ENCODE measurements around the gene KLHL13.

Gene KLHL13

DNA sequence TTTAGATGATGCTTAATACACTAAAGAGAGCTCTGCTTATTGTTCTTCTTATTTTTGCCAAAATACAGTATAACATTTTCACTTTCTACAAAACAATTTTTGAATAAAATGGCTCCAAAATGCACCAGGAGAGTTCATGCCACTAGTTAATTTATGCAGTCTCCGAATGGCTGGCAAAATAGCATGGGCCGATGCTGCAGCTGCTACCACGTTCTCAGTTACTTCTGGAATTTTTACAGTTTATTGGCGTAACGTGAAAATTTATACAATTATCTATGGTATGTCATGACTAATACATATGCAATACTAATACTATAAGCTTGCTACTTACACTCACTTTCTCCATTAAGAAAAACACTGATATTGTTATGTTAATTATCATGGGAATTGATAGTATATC, 16.5 kb downstream of the KLHL13 start:
- TF ChIP-seq, protein P1, sequence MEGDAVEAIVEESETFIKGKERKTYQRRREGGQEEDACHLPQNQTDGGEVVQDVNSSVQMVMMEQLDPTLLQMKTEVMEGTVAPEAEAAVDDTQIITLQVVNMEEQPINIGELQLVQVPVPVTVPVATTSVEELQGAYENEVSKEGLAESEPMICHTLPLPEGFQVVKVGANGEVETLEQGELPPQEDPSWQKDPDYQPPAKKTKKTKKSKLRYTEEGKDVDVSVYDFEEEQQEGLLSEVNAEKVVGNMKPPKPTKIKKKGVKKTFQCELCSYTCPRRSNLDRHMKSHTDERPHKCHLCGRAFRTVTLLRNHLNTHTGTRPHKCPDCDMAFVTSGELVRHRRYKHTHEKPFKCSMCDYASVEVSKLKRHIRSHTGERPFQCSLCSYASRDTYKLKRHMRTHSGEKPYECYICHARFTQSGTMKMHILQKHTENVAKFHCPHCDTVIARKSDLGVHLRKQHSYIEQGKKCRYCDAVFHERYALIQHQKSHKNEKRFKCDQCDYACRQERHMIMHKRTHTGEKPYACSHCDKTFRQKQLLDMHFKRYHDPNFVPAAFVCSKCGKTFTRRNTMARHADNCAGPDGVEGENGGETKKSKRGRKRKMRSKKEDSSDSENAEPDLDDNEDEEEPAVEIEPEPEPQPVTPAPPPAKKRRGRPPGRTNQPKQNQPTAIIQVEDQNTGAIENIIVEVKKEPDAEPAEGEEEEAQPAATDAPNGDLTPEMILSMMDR (conservative IDR thresholded peaks at IDR 0.05; ENCODE audit: low read depth): no peak
- CTCF ChIA-PET: no interaction called here
- DNase-seq (ENCODE audit: low spot score): no peak
- no peak overlapping the region for H3K27ac ChIP-seq
- POLR2A ChIA-PET (ENCODE audit: low non-redundant PET): no interaction called here

DNA sequence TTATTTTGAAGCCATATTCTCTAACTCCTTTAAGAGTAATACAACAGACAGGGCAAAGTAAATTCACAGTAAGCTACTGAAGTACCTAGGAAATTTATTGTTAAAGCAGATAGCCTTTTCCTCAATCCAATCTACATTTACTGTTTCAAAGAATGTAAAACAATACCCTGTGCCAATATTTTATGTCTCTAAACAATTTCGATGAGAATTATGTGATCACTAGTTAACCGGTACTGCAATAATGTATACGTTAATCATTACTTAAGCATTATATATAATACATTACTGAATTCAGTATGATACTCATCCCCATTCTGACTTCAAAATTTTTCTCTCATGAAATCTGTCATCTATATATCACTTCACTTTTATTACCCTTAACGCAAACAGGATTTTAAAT, 28.5 kb downstream of the KLHL13 start:
- POLR2A ChIA-PET (ENCODE audit: low non-redundant PET): no interaction called here
- no peak overlapping the region for H3K27ac ChIP-seq
- CTCF ChIA-PET: no interaction called here
- TF ChIP-seq, protein P1 (conservative IDR thresholded peaks at IDR 0.05; ENCODE audit: low read depth): no peak
- no peak for DNase-seq (ENCODE audit: low spot score)

DNA sequence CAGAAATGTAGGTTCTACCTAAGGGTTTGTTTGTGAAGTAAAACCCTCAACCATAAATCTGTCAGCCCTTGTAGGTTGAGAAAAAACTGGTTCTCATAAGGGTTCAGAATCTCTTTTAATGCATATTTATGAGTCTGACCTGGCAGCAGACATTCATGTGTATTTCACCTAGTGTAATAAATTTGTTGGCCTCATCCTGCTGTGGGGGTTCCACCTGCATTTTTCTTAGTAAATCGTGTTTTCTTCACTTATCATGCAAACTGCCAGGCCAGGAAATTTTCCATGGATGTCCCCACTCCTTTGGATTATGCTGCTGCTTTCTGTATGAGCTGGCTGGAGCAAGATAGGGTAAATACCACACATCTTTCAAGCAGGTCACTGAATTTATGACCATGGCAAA, 42.4 kb downstream of the KLHL13 start:
- no peak for DNase-seq (ENCODE audit: low spot score)
- ChIA-PET CTCF (no interaction called here), POLR2A (ENCODE audit: low non-redundant PET) (no interaction called here)
- TF ChIP-seq, protein P1 (conservative IDR thresholded peaks at IDR 0.05; ENCODE audit: low read depth): no peak
- H3K27ac ChIP-seq: no peak overlapping the region

DNA sequence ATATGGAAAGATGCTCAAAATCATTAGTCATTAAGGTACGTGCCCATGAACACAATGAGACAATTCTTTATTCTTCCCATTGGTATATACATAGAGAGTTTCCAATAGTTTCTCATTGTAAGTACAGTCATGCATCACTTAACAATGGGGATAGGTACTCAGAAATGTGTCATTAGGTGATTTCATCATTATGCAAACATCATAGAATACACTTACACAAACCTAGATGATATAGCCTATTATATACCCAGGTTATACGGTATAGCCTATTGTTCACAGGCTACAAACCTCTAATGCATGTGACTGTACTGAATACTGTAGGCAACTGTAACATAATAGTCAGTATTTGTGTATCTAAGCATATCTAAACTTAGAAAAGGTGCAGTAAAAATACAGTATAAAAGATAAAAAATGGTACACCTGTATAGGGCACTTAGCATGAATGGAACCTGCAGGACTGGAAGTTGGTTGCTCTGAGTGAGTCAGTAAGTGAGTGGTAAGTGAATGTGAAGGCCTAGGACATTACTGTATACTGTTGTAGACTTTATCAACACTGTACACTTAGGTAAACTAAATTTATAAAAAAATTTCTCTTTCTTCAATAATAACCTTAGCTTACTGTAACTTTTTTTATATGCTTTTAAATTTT, 49.6 kb downstream of the KLHL13 start:
- TF ChIP-seq, protein P1 (conservative IDR thresholded peaks at IDR 0.05; ENCODE audit: low read depth): no peak
- CTCF ChIA-PET: no interaction called here
- DNase-seq (ENCODE audit: low spot score): peak; percentile 1
- POLR2A ChIA-PET (ENCODE audit: low non-redundant PET): no interaction called here
- H3K27ac ChIP-seq: no peak overlapping the region

DNA sequence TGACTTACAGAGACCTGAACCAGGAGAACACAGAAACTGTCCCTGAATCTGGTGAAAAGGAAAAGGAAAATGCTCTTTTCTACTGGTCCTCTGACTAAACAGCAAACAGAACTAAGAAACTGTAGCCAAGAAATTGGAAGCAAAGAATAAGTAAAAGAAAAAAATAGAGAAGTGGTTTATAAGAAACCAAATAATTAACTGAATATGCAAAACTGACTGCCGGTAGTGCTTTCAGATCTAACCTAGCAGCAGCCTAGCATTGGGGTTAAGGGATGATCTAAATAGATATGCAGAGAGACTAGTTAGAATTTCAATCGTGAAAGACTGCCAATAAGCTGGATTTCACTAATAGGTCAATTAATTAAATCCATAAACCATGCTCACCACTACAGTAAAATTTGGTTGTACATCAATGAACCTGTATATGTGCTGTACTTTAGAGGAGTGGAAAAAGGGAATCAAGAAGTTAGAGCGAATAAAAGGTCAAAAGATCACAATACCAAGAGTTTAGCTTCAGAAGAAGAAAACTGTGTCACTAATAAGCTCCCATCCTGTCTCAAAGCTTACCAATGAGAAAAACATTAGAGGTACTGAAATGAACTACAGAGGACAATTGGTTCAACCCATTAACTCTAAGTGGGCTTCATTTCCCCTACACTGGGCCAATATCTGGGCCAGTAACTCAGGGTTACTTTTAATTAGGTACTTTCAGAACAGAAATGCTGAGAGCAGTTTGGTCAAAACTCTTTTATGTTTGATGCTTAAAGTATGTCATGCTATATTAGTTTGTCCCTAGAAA, 53.6 kb downstream of the KLHL13 start:
- H3K27ac ChIP-seq: no peak overlapping the region
- TF ChIP-seq, protein P1 (conservative IDR thresholded peaks at IDR 0.05; ENCODE audit: low read depth): no peak
- ChIA-PET POLR2A (ENCODE audit: low non-redundant PET) (no interaction called here), CTCF (no interaction called here)
- DNase-seq (ENCODE audit: low spot score): no peak

DNA sequence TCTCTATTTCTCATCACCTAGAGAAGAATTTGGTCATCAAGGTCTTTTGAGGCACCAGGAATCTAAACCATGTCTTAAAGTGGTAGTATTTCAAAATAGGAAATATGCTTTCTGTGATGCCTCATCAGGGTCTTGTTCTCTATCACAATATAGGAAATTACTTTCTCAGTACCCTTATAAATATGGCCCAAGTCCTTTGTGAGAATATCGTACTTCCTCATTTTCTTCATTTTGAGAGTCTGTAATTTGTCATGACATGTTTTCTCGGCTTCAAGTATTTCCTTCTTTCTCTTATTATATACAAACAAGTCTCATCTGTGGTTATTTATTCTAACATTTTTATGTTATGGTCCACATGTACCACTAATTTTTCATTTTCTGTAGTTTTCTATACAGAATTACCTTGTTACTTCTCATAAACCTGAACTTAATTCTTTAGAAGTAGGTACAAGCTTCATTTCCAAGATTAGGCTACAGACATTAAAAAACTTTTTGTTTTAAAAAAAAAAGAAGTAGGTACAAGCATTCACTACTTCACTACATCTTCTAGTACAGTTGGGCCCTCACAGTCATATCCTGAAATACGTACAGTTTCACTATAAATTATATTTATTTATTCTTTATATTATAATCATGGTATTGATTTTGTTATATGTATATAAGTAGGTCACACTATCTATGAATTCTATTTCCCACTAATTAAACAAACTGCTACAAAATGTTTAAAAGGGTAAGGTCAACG, 54.4 kb downstream of the KLHL13 start:
- H3K27ac ChIP-seq: no peak overlapping the region
- POLR2A ChIA-PET (ENCODE audit: low non-redundant PET): no interaction called here
- TF ChIP-seq, protein P1 (conservative IDR thresholded peaks at IDR 0.05; ENCODE audit: low read depth): no peak
- CTCF ChIA-PET: interaction anchor here (0.6 kb wide), 1 partner anchor 155 kb away, joined by 4 read pairs; no protein-coding TSS in a partner anchor
- no peak for DNase-seq (ENCODE audit: low spot score)

Measured in RWPE1 (cell line).